HCT116 (cell line): Measurements from ENCODE around the gene KRTAP10-7. TPM values are rescaled to one million over a fixed set of nuclear protein-coding genes. Genes with fewer than 3 reads are reported as not detected.
"Not testable (repeated sequence)": the region's sequence is repeated elsewhere in the genome, so short reads cannot be mapped to it uniquely, and the experiment has no call there.

Source experiments
- ATAC-seq: fragments of 200-7000 bp; cut with Tn5 transposase; 2 replicates; pipeline ENCODE4 v1.9.1; 2020; ENCODE audit warnings: mild to moderate bottlenecking, moderate library complexity
- BruUV-seq: library from RNA; stranded (reverse); fragments of 400-500 nt; replicated peaks from 2 replicates; lab custom pipeline; 2021; lab: Mats Ljungman, UMichigan
- CTCF ChIA-PET: fragments of 300-600 bp; sonication (Branson Sonifier 250); formaldehyde crosslinking; loops from one replicate; lab custom pipeline; 2021; ENCODE audit warnings: antibody characterized with exemption; lab: Charles Lee
- POLR2A ChIA-PET: fragments of 300-600, 350-600 bp; sonication (Branson Sonifier 250); formaldehyde crosslinking; loops from one replicate; lab custom pipeline; 2021; ENCODE audit warnings: antibody characterized with exemption; lab: Charles Lee
- RAD21 ChIA-PET, 2 experiments: fragments of 300-600 bp; sonication (Branson Sonifier 250); formaldehyde crosslinking; loops; one replicate each; lab custom pipeline; 2023; ENCODE audit warnings: low total read pairs in 2 of 2; ENCODE audit not compliant: uncharacterized antibody in 2 of 2, unreplicated experiment in 2 of 2, low non-redundant PET in 1 of 2; lab: Charles Lee
- DNase-seq: peaks from one replicate; pipeline ENCODE4 v3.0.0-alpha.2; 2010; ENCODE audit warnings: low read depth, low spot score
- H2AFZ ChIP-seq: fragments of 200-600 bp; shearing (Covaris generic), sonication (generic); 2 replicates; pipeline ENCODE4 v1.6.1; 2017; ENCODE audit warnings: low read depth, mixed run types, mixed read lengths, antibody characterized with exemption, low read length; ENCODE audit not compliant: poor library complexity, severe bottlenecking
- H3K27ac ChIP-seq: 2 replicates; pipeline ENCODE4 v1.5.1; 2012; ENCODE audit warnings: low read depth, low read length
- H3K27me3 ChIP-seq: fragments of 200-600 bp; sonication (generic); 2 replicates; pipeline ENCODE4 v1.6.1; 2016; ENCODE audit warnings: mixed run types, low read length, mixed read lengths; ENCODE audit not compliant: insufficient read depth
- H3K36me3 ChIP-seq, 2 experiments: fragments of 200-500 bp in 1 of 2; fragments of 200-600 bp in 1 of 2; sonication (Bioruptor generic) in 1 of 2; sonication (generic) in 1 of 2; 2 replicates each; pipeline versions ENCODE4 v1.5.1 to v1.6.1; 2014 to 2016; ENCODE audit warnings: low read length in 2 of 2, inconsistent platforms in 1 of 2, mixed read lengths in 1 of 2, mixed run types in 1 of 2; ENCODE audit not compliant: insufficient read depth in 2 of 2, control insufficient read depth in 1 of 2
- H3K4me1 ChIP-seq, 2 experiments: fragments of 200-600 bp in 1 of 2; sonication (generic) in 1 of 2; 2 replicates each; pipeline versions ENCODE4 v1.5.1 to v1.6.1; 2012 to 2017; ENCODE audit warnings: low read length in 2 of 2, inconsistent platforms in 1 of 2, mild to moderate bottlenecking in 1 of 2, mixed read lengths in 1 of 2, mixed run types in 1 of 2, moderate library complexity in 1 of 2; ENCODE audit not compliant: insufficient read depth in 2 of 2, control insufficient read depth in 1 of 2
- H3K4me2 ChIP-seq: fragments of 200-600 bp; sonication (generic); 2 replicates; pipeline ENCODE4 v1.6.1; 2017; ENCODE audit warnings: mixed run types, low read length, mixed read lengths
- H3K4me3 ChIP-seq, 2 experiments: fragments of 200-600 bp in 1 of 2; sonication (generic) in 1 of 2; replicated peaks in 1 of 2; 2 replicates each; pipeline ENCODE4 v1.5.1; 2011 to 2016; ENCODE audit warnings: low read length in 2 of 2, control low read depth in 1 of 2, low read depth in 1 of 2, mild to moderate bottlenecking in 1 of 2, mixed read lengths in 1 of 2, mixed run types in 1 of 2
- H3K79me2 ChIP-seq: fragments of 200-600 bp; sonication (generic); 2 replicates; pipeline ENCODE4 v1.6.1; 2017; ENCODE audit warnings: mild to moderate bottlenecking, mixed run types, low read length, moderate library complexity, mixed read lengths; ENCODE audit not compliant: insufficient read depth
- H3K9ac ChIP-seq: fragments of 200-600 bp; sonication (generic); 2 replicates; pipeline ENCODE4 v1.6.1; 2016; ENCODE audit warnings: low read length, mixed read lengths
- H3K9me2 ChIP-seq: fragments of 200-600 bp; sonication (generic), shearing (Covaris generic); 2 replicates; pipeline ENCODE4 v1.6.1; 2017; ENCODE audit warnings: mixed run types, mild to moderate bottlenecking, moderate library complexity; ENCODE audit not compliant: insufficient read depth
- H3K9me3 ChIP-seq, 2 experiments: fragments of 200-500 bp in 1 of 2; fragments of 200-600 bp in 1 of 2; sonication (Bioruptor generic) in 1 of 2; sonication (generic) in 1 of 2; 2 replicates each; pipeline ENCODE4 v1.6.1; 2014 to 2017; ENCODE audit warnings: low read length in 2 of 2, mixed read lengths in 2 of 2, inconsistent platforms in 1 of 2, low read depth in 1 of 2, mild to moderate bottlenecking in 1 of 2, mixed run types in 1 of 2, moderate library complexity in 1 of 2; ENCODE audit not compliant: control insufficient read depth in 1 of 2, insufficient read depth in 1 of 2
- H4K20me1 ChIP-seq: fragments of 200-600 bp; sonication (generic), shearing (Covaris generic); 2 replicates; pipeline ENCODE4 v1.6.1; 2017; ENCODE audit warnings: mixed run types, mild to moderate bottlenecking, moderate library complexity; ENCODE audit not compliant: insufficient read depth
- intact Hi-C: fragments of 100-400 bp; cut with micrococcal nuclease; formaldehyde crosslinking; loops from 2 replicates; pipeline ENCODE4 v1.10.0; 2022
- total RNA-seq: library from RNA; stranded (reverse); gene quantifications from one replicate; pipeline ENCODE4 v1.2.1, GENCODE V29; 2021; ENCODE audit not compliant: unreplicated experiment

Gene KRTAP10-7
- total RNA-seq, 1 experiment from 2014 or later: not detected

DNA sequence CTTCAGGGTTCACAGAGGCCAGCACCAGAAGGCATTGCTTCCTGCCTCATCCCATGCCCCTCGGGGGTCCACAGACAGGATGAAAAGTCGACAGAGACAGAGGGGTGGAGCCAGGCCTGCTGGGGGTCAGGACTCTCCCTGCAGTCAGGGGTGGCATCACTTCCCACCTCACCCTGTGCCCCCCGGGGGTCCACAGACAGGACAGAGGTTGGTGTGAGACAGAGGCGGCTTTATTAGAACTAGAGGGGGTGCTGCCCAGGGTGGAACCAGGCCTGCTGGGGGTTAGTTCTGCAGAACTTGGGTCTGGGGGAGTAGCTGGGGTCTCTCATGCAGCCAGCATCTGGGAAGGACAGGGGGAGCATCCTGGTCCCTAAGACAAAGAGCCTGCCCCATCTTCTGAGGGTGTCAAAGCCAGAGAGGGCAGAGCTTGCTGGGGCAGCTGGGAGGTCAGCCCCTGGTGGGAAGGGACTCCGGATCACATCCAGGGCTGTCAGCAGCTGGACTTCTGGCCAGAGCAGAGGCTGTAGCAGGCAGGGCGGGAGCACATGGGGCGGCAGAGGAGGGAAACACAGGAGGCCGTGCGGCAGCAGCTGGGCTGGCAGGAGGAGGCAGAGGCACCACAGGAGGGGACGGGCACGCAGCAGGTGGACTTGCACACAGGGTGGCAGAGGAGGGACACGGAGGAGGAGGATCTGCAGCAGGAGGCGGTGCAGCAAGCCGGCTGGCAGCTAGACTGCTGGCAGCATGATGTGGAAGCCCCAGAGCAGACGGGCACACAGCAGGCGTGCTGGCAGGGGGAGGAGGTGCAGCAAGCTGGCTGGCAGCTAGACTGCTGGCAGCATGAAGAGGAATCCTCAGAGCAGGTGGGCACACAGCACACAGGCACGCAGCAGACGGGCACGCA lies 9.2 kb upstream of the KRTAP10-7 start:
- intact Hi-C loops, H3K36me3 ChIP-seq, H3K79me2 ChIP-seq, H3K9me3 ChIP-seq, H3K27ac ChIP-seq, BruUV-seq, H3K4me1 ChIP-seq, H3K4me2 ChIP-seq, H4K20me1 ChIP-seq, H2AFZ ChIP-seq, CTCF ChIA-PET, ATAC-seq, DNase-seq, H3K4me3 ChIP-seq, H3K9me2 ChIP-seq, H3K9ac ChIP-seq, H3K27me3 ChIP-seq, RAD21 ChIA-PET, POLR2A ChIA-PET: not testable (repeated sequence)

DNA sequence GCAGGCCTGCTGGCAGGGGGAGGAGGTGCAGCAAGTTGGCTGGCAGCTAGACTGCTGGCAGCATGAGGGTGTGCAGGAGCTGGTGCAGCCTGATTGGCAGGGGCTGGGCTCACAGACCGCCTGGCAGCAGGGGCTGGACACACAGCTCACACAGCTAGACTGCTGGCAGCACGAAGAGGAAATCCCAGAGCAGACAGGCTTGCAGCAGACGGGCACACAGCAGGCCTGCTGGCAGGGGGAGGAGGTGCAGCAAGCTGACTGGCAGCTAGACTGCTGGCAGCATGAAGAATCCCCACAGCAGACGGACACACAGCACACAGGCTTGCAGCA lies 8.6 kb upstream of the KRTAP10-7 start:
- H3K9ac ChIP-seq, RAD21 ChIA-PET, H3K27me3 ChIP-seq, BruUV-seq, H3K4me1 ChIP-seq, H3K9me2 ChIP-seq, H3K4me3 ChIP-seq, intact Hi-C loops, H3K36me3 ChIP-seq, H2AFZ ChIP-seq, H3K4me2 ChIP-seq, H4K20me1 ChIP-seq, H3K9me3 ChIP-seq, CTCF ChIA-PET, H3K79me2 ChIP-seq, POLR2A ChIA-PET, DNase-seq, H3K27ac ChIP-seq: not testable (repeated sequence)
- peak; percentile 30 for ATAC-seq
